Activated T-helper 2 cell treated with anti-CD3 and anti-CD28 coated beads, Interferon-gamma antibody, Interleukin-2, Interleukin-4, amounts not matched to agents 10 μg/mL and 5 μg/mL and 100 μg/mL, durations not matched to agents 14 hours and 24 hours and 36 hours (primary cell): ENCODE measurements around the gene ZNF385C. TPM values are rescaled to one million over a fixed set of nuclear protein-coding genes. Genes with fewer than 3 reads are reported as not detected.

Source experiments
- DNase-seq: peaks from one replicate; pipeline ENCODE4 v3.0.0; 2021; ENCODE audit warnings: low spot score
- H3K27ac Mint-ChIP-seq: one replicate; pipeline ENCODE4 v1.8.0; 2021; ENCODE audit warnings: mixed read lengths
- H3K27me3 Mint-ChIP-seq: one replicate; pipeline ENCODE4 v1.8.0; 2021; ENCODE audit warnings: low read depth, mixed read lengths
- H3K36me3 Mint-ChIP-seq: one replicate; pipeline ENCODE4 v1.8.0; 2021; ENCODE audit warnings: low read depth, mixed read lengths
- H3K4me1 Mint-ChIP-seq: one replicate; pipeline ENCODE4 v1.8.0; 2021; ENCODE audit warnings: low read depth, mixed read lengths
- H3K4me3 Mint-ChIP-seq: one replicate; pipeline ENCODE4 v1.8.0; 2021; ENCODE audit warnings: low read depth, mild to moderate bottlenecking, moderate library complexity, mixed read lengths
- H3K9me3 Mint-ChIP-seq: one replicate; pipeline ENCODE4 v1.8.0; 2021; ENCODE audit warnings: mixed read lengths
- intact Hi-C: fragments of 100-400 bp; cut with micrococcal nuclease; formaldehyde crosslinking; loops from one replicate; pipeline ENCODE4 v1.15.1; 2023
- total RNA-seq: library from RNA; stranded (reverse); gene quantifications from 2 replicates; pipeline ENCODE4 v1.2.3, GENCODE V29; 2022

The ZNF385C gene
- total RNA-seq, 1 donor from 2014 or later: 0.16 TPM

DNA sequence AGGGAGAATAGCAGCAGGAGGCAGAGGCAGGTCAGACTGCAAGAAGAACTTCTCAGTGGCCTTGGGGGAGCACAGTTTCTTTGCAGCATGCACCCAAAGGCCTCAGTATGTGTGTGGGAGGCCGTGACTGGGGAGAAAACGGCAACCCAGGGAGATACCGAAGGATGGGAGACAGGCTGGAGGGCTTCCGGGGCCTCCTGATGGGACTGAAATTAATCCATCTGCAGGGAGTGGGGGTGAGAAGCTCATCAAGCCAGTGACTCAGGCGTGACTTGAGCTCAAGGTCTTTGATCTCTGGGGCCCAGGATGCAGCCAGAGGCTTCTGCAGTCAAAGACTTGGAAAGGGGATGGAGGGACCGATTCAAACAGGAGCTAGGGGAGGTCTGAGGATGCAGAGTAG lies 42.8 kb downstream of the ZNF385C start:
- H3K27ac Mint-ChIP-seq: no peak overlapping the region
- H3K4me3 Mint-ChIP-seq: no peak overlapping the region
- peaks cover 38% of the 10 kb centered on the region for H3K27me3 Mint-ChIP-seq
- peaks cover 4% of the 10 kb centered on the region for H3K4me1 Mint-ChIP-seq
- H3K9me3 Mint-ChIP-seq: no peaks in the 10 kb centered on the region
- DNase-seq: no peak
- intact Hi-C loops: no loop called here
- H3K36me3 Mint-ChIP-seq: no peaks in the 10 kb centered on the region

DNA sequence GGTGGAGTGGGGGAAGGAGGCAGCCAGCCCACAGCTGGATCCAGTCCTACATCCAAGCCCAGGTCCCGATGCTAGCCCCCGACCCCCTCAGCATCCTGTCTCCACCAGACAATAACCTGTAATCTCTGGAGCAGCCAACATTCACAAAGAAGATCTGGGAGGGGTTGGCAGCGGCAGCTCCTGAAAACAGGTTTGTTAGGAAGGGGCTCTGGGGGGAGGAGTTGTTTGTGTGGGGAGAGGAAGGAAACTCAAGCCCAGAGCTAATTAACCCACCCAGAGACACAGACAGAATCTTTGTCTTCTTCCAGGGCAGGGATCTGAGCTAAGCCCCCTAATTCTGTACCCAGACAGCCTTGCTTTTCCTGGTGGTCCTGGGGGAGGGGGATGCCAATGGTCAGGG lies 43.2 kb downstream of the ZNF385C start:
- Mint-ChIP-seq H3K4me3 (no peak overlapping the region), H3K9me3 (no peaks in the 10 kb centered on the region), H3K36me3 (no peaks in the 10 kb centered on the region), H3K27me3 (peaks cover 40% of the 10 kb centered on the region), H3K27ac (no peak overlapping the region), H3K4me1 (peaks cover 4% of the 10 kb centered on the region)
- no peak for DNase-seq
- intact Hi-C loops: no loop called here

DNA sequence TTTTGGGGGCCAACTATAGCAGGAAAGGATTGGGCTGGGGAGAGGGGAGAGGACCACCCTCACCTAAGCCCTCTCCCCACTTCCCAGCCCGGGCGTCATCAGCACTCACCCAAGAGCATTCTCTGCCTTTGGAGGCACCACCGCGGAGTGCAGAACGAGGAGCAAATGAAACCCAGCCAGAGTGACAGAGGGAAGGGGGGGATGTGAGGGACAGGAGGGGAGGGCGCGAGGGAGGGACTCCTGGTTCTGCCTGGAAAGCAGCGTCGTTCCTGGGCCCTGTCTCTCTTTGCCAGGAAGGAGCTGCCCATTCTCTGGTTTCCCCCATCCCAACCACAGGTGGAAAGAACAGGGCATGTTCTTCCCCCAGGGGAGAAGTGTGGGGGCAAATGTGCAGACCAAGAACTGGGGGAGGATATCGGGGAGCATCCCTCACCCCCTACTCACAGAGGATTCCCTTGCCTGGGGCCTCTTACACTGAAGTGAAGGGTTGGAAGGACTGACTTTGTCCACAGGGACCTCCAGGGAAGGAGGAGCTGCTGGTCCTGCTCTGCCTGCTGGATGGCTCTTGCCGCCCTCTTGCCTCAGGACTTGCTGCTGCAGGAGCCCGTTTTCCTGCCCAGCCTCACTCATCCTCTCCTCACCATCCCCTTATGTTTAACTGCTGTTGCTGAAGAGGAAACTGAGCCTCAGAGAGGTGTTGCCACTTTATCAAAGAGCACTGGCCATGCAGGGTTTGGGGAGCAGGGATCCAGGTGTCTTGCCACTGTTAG lies 44.4 kb downstream of the ZNF385C start:
- Mint-ChIP-seq H3K4me3 (no peak overlapping the region), H3K9me3 (no peaks in the 10 kb centered on the region), H3K4me1 (peaks cover 4% of the 10 kb centered on the region), H3K27me3 (peaks cover 51% of the 10 kb centered on the region), H3K36me3 (no peaks in the 10 kb centered on the region), H3K27ac (no peak overlapping the region)
- intact Hi-C loops: no loop called here
- no peak for DNase-seq

DNA sequence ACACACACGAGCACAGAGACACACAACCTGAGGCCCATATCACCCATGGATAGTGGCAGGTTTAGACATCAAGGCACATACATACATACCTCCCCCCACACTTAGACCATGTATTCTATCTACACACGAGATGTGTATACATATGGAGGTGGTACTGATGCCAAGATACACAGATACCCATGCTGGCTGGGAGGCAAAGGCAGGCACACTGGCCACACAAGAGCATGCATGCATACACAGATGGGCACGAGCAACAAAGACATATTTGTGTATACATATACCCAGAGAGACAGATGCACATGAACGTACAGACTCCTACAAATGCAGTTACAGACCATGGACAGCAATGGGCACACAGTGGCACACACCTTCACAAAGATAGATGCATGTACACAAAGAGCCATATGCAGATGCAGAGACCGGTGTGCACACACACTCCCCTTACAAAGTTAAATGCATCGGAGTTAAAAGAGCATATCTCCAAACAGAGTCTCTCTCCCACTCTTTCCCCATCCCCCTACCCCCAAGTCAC lies 45.9 kb downstream of the ZNF385C start:
- Mint-ChIP-seq H3K9me3 (no peaks in the 10 kb centered on the region), H3K4me1 (peaks cover 4% of the 10 kb centered on the region), H3K36me3 (no peaks in the 10 kb centered on the region), H3K4me3 (no peak overlapping the region), H3K27ac (no peak overlapping the region), H3K27me3 (peaks cover 58% of the 10 kb centered on the region)
- no peak for DNase-seq
- intact Hi-C loops: no loop called here

DNA sequence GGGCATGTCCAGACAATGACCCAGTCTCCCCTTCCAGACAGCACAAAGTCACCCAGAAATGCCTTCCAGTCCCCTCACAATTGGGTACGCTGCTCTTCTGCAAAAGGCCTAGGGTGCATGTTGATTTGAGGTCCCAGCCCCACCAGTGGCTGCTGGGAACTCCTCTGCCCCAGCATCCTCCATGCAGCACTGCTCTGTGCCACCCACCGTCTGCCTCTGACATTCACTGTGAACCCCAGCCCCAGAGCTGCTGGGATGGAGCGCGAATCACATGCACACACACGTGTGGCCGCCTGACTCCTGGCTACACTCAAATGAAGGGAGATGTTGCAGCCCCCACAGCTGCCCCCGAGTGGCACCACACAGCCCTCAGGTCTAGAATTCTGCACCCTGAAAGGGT lies 46.6 kb downstream of the ZNF385C start:
- Mint-ChIP-seq H3K9me3 (no peaks in the 10 kb centered on the region), H3K4me3 (peak overlapping the region; percentile 14), H3K27me3 (peaks cover 58% of the 10 kb centered on the region), H3K4me1 (peaks cover 4% of the 10 kb centered on the region), H3K36me3 (no peaks in the 10 kb centered on the region), H3K27ac (no peak overlapping the region)
- intact Hi-C loops: no loop called here
- no peak for DNase-seq

DNA sequence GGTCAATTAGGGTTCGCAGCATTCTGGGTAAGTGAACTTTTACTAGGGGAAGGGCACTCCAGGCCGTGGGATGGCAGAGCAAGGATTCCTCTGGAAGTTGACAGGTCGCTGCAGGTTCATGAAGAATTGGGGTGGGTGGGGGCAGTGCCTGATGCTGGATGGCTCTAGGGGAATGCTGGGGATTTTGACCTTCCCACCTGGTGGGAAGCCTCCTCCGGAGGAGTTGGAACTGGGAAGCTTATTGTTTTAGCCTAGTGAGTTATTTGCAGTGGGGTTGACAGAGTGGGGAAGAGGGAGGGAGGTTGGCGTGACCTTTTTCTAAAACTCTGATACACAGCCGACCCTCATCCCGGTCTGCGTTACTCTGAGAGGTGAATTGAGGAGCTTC lies 47.3 kb downstream of the ZNF385C start:
- no peak overlapping the region for H3K27ac Mint-ChIP-seq
- peaks cover 4% of the 10 kb centered on the region for H3K4me1 Mint-ChIP-seq
- intact Hi-C loops: no loop called here
- H3K9me3 Mint-ChIP-seq: no peaks in the 10 kb centered on the region
- H3K36me3 Mint-ChIP-seq: no peaks in the 10 kb centered on the region
- peak overlapping the region; percentile 63 for H3K4me3 Mint-ChIP-seq
- no peak for DNase-seq
- H3K27me3 Mint-ChIP-seq: peaks cover 58% of the 10 kb centered on the region

DNA sequence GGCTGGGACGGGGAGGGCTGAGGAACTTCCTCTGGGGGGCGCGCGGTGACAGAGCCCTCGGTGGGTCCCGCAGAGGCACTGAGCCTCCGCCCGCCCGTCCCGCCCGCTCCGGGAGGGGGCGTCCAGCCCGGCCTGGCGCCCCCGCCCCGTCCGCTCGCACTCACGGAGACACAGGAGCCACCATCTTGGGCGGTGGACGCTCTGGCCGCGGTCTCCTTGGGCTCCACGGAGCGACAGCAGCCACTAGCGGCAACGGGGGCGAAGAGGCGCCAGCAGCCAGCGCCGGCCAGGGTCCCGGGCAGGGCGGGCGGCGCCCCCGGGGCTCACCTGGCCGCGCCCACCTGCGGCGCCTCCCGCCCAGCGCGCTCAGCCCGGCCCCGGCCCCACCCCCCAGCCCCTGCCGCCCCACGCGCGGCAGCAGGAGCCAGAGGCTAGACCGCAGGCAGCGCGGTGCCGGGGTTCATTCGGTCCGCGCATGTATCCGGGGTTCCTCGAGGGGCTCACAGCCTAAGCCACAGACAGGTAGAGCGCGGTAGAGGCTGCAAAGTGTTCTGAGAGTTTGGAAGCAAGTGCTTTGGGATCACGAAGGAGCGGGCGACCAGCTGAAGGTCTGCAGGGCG lies 47.8 kb downstream of the ZNF385C start, which contains the start of gene C17orf113:
TSS of gene C17orf113 (minus strand) at position 209 of the 620 bp plus-strand sequence. CDS start 7,225 bp downstream, outside the sequence.
- H3K4me1 Mint-ChIP-seq: peaks cover 4% of the 10 kb centered on the region
- no peak within 1 kb of the TSS for H3K27ac Mint-ChIP-seq
- no peaks in the 10 kb centered on the region for H3K9me3 Mint-ChIP-seq
- peak within 1 kb of the TSS; percentile 63 for H3K4me3 Mint-ChIP-seq
- H3K36me3 Mint-ChIP-seq: no peaks in the 10 kb centered on the region
- DNase-seq: no peak
- intact Hi-C loops: no loop called here
- peaks cover 60% of the 10 kb centered on the region for H3K27me3 Mint-ChIP-seq

DNA sequence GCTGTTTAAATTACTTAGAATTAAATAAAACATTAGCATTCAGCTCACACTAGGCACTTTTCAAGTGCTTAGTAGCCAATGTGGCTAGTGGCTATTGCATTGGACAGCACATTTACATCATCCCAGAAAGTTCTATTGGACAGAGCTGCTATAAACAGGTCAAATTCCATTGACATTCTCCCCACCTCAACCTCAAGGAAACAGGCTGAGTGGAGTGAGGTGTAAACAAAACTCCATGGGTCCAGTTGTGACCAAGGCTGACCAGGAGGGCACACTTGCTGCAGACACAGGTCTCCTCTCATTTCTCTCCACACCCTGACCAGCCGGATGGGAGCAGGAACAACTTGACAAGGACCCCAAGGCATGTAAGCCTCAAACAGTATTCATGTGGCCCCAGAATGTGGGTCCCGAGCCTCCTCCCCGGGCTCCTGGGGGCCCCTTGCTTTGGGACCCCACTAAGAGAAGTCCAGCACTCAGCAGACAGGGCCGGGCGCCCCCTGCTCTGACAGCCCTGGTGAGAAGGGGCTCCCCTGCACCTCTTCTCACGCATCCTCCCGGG lies 48.4 kb downstream of the ZNF385C start:
- Mint-ChIP-seq H3K4me1 (peaks cover 4% of the 10 kb centered on the region), H3K9me3 (no peaks in the 10 kb centered on the region), H3K4me3 (peak overlapping the region; percentile 60), H3K27ac (no peak overlapping the region), H3K36me3 (no peaks in the 10 kb centered on the region), H3K27me3 (peaks cover 58% of the 10 kb centered on the region)
- intact Hi-C loops: no loop called here
- DNase-seq: no peak

DNA sequence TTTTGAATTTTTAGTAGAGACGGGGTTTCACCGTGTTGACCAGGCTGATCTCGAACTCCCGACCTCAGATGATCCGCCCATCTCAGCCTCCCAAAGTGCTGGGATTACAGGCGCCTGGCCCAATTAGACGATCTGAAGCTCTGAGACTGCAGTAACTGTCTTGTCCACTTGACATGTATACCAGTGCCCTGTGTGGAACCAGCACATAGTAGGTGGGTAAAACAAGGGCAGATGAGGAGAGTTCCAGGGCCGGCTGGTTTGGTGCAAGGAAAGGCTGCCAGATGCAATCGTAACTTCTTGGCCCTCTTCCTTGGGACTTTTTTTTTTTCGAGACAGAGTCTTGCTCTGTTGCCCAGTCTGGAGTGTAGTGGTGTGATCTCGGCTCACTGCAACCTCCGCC lies 50.9 kb downstream of the ZNF385C start:
- Mint-ChIP-seq H3K4me1 (peaks cover 4% of the 10 kb centered on the region), H3K27ac (no peak overlapping the region), H3K36me3 (no peaks in the 10 kb centered on the region), H3K9me3 (no peaks in the 10 kb centered on the region), H3K27me3 (peaks cover 39% of the 10 kb centered on the region), H3K4me3 (no peak overlapping the region)
- intact Hi-C loops: no loop called here
- DNase-seq: no peak

DNA sequence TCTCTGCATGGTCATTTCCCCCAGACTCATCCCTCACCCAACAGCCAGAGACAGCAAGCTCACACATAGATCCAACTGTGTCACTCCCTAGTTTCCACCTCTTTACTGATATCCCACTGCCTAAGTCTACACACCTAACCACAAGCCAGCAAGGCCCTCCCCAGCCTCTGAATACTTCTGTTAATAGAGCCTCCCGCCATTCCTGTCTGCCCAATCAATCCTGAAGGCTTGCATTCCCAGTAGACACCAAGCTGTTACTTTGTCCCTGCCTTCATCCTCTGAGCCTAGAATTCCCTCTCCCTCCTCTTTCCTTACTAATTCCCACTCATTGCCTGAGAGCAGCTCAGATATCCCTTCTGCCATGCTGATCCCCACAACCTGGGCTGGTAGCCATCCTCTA lies 52.6 kb downstream of the ZNF385C start:
- peaks cover under 1% of the 10 kb centered on the region for H3K4me1 Mint-ChIP-seq
- H3K36me3 Mint-ChIP-seq: no peaks in the 10 kb centered on the region
- no peak overlapping the region for H3K4me3 Mint-ChIP-seq
- H3K9me3 Mint-ChIP-seq: no peaks in the 10 kb centered on the region
- no peak overlapping the region for H3K27ac Mint-ChIP-seq
- peaks cover 22% of the 10 kb centered on the region for H3K27me3 Mint-ChIP-seq
- DNase-seq: no peak
- intact Hi-C loops: no loop called here

DNA sequence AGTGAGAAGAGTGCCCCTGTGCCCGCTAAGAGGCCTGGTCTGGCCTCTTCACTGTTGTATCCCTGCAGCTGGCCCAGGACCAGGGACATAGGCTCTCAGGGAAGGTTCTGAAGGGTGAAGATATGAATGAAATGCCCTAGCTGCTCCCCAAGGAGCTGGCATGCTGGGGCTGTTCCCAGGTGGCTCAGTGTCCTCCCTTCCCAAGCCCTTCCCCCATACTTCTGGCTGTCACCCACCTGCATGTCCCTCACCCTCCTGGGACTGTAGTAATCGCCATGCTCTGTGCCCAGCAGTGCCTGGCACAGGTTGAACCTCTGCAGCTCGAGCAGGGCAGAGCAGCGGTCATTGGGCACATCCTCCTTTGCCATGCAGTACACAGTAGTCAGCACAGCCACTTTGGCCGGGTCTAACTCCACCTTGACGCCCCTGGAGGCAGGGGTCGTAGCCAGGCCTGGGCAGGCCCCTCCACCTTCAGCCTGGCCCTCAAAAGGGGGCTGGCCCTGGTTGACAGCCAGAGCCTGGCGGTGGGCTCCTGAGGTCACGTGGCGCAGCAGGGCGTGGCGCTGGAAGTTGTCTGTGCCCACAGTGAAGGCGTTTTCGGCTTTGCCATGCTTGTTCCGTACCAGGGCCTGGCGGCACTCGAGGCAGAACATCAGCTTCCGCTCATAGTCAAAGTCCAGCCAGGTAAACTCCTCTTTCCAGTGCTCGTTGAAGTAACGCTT lies 55.5 kb downstream of the ZNF385C start:
- Mint-ChIP-seq H3K27ac (no peak overlapping the region), H3K27me3 (peaks cover 1% of the 10 kb centered on the region), H3K4me3 (no peak overlapping the region), H3K9me3 (no peaks in the 10 kb centered on the region), H3K4me1 (no peaks in the 10 kb centered on the region), H3K36me3 (no peaks in the 10 kb centered on the region)
- intact Hi-C loops: no loop called here
- DNase-seq: no peak

DNA sequence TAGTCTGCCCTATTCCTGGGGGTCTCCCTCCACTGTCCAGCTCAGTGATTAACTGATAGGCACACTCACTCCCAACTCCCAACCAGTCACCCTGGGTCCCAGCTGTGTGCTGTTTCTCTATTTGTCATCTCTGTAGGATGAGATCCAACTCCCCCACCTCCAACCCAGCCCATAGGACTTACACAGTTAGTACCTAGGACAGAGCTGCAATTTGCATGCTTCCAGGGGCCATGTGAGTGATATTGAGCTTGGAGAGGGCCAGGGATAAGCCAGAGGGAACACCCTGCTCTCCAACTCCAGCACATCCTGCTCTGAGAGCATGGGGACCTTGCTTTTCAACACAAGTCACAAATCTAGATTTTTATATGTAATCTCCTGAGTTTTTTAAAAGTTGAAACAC lies 56.7 kb downstream of the ZNF385C start:
- no peak for DNase-seq
- no peaks in the 10 kb centered on the region for H3K4me1 Mint-ChIP-seq
- H3K27ac Mint-ChIP-seq: no peak overlapping the region
- intact Hi-C loops: no loop called here
- peaks cover 1% of the 10 kb centered on the region for H3K27me3 Mint-ChIP-seq
- no peak overlapping the region for H3K4me3 Mint-ChIP-seq
- no peaks in the 10 kb centered on the region for H3K36me3 Mint-ChIP-seq
- H3K9me3 Mint-ChIP-seq: no peaks in the 10 kb centered on the region
